HG03521 (cell line): ENCODE data around the gene LRRC40.

Experiments used
- ATAC-seq: cut with Tn5 transposase; IDR thresholded peaks from one replicate; pipeline ENCODE4 v1.9.1; 2021; ENCODE audit warnings: mild to moderate bottlenecking, moderate library complexity; ENCODE audit not compliant: unreplicated experiment

LRRC40 gene

DNA sequence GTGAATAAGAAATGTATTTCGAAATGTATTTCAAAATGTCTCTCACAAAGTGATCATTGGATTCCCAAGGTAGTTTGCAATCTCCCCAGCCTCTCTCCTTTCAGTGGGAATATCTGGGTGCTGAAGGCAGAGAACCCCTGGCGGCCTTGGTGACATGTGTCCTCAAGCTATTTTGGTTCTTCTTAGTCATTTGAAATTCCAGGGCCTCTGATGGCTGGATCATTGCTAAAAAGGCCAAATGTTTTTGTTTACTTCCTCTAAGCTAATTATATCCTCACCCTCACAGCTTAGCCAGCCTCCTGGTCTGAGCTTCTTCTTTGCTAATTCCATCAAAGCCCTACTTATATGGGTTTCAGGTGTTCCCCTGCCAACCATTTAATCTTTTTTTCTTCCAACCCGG lies 71.2 kb downstream of the LRRC40 start:
- ATAC-seq, result no peak

DNA sequence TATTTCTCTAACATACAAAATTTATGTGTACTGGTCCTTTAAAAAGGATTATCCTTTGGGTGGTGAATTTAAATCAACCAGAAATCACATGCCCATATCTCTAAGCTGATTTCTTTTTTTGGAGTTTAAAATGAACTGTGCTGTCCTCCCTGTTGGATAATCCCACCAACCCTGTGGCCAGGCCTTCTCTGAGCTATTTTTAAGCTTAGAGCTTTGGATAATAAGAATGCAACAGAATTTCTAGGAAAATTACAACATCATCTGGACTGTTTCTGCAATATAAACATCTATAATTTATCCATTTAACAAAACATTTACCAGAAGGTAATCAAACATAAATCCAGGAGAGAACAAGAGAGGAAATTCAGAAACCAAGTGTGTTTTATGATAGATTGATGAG lies 88.3 kb downstream of the LRRC40 start:
- no peak for ATAC-seq

DNA sequence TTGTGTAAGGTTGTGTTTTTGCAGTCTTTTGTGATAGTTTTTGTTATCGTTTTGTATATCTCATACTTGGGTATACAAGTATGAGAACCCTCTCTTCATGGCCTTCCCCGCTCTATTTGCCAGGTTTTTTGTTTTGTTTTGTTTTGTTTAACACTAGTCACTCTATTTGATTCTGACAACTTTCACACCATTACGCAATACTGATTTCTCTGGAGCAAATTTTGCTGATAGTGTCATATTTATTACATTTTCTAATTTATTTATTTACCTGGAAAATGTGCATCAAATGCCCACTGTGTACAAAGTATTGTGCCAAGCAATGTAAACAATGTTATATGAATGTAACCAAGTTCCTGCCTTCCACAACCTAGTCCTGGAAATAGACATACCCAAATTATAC lies 90.1 kb downstream of the LRRC40 start:
- ATAC-seq, result no peak

DNA sequence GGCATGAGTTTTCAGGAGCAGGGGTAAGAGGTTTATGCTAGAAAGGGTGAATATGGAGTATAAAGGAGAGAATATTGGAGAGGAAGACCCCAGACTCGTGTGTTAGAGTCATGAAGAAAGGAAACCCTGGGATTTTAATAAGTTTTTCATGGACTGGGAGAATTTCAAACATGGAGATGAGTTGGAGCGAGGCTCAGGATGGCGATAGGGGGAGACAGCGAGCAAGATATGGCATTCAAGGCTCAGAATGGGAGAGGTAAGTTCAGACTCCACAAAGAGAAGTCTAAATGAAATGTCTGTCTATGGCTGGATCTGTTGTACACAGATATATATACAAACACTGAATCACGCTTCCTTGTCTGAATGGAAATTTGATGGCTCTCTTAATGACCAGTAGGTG lies 92.5 kb downstream of the LRRC40 start:
- no peak for ATAC-seq

DNA sequence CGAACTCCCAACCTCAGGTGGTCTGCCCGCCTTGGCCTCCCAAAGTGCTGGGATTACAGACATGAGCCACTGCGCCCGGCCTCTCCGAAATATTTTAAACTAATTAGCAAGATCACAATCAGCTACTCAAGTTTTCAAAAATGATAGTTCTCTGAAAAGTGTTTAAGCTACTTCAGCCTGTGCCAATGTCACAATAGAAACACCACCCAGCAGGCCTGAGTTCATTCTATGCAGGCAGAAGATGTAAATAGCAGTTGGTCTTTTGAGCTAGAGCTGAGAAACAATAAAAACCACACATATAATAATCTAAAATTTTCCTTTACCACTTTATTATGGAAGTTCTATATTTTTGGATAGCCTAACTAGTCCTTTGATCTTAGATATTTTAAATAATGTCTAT lies 96.1 kb downstream of the LRRC40 start:
- no peak for ATAC-seq

DNA sequence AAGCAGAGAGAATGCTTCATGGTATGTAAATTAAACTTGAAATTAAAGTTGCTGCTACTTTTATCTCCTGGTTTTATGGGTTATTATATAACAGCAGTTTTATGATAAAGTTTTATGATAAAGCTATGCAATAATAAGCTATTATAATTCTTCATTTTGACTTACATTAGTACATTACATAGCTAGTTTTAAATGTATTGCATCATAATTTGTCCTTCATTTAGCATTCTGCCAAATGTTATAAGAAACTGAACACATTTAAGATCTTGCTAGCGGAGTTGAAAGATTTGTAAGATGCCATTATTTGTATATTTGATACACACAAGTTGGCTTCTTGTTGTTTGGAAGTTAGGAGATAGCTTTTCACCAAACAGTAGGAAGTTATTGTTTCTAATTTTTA lies 101.6 kb downstream of the LRRC40 start:
- no peak for ATAC-seq

DNA sequence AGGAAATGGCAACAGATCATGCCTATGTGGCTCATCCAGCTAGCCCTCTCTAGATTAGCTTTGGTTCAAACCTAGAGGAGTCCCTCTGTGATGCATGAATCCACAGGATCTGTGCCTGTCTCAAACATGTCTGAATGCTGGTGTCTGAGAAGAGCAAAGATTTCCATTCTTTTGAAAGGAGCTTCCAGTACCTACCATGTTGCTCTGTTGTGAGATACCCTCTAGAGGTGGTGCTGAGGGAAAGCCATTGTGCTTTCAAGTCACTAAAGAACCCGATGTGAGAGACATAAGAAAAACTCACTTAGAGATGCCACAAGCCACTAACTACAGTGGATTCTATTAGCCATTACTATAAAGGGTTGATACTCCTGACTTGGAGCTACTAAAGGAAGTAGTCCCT lies 103.6 kb downstream of the LRRC40 start:
- no peak for ATAC-seq

DNA sequence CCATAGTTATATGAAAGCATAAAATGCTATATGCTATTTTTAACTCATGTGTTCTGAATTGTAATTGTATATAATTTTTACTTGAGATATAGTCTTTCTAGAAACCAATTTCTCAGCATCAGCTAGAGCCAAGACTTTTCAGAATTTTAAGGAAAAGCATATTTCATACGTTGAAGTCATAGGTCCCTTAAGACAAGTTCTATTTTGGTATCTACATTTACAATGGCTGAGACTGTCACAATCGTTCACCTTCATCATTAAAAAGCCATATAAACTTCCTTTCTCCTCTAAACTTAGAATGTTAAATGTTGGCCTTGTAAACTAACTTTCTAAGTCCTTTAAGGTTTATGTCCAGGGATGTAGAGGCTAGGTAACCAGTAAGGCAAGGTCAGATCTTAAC lies 104.1 kb downstream of the LRRC40 start:
- no peak for ATAC-seq
